Right lobe of liver (tissue), 6 donors: ENCODE data around the gene RBFOX2. TPM values are rescaled to one million over a fixed set of nuclear protein-coding genes. Genes with fewer than 3 reads are reported as not detected.

Source experiments
- ATAC-seq, 4 donors: fragments of 200-7000 bp; cut with Tn5 transposase; one replicate each; pipeline ENCODE4 v1.9.1; 2020; ENCODE audit warnings: mild to moderate bottlenecking in 4 of 4, moderate library complexity in 4 of 4
- DNase-seq, 3 donors: peaks; one replicate each; pipeline ENCODE4 v3.0.0-alpha.2; 2020
- H3K27ac ChIP-seq, 3 donors: fragments of 200-600 bp; one replicate each; pipeline ENCODE4 v1.8.0; 2022
- H3K27me3 ChIP-seq, 2 donors: fragments of 200-600 bp; one replicate each; pipeline ENCODE4 v1.8.0; 2022
- H3K36me3 ChIP-seq, 4 donors: fragments of 200-600 bp; sonication (generic) in 1 of 4; one replicate each; pipeline versions ENCODE4 v1.5.1 to v1.8.0; 2017 to 2022; ENCODE audit warnings: control low read depth in 1 of 4
- H3K4me1 ChIP-seq, 4 donors: fragments of 200-600 bp; sonication (generic) in 1 of 4; one replicate each; pipeline versions ENCODE4 v1.5.1 to v1.8.0; 2017 to 2022; ENCODE audit warnings: control low read depth in 1 of 4
- H3K4me3 ChIP-seq, 3 donors: fragments of 200-600 bp; one replicate each; pipeline ENCODE4 v1.8.0; 2022
- H3K9me3 ChIP-seq, 4 donors: fragments of 200-600 bp; sonication (generic) in 1 of 4; one replicate each; pipeline versions ENCODE4 v1.5.1 to v1.8.0; 2017 to 2022; ENCODE audit warnings: control low read depth in 1 of 4
- POLR2A ChIP-seq: fragments of 450-650 bp; IDR thresholded peaks from one replicate; pipeline ENCODE4 v1.6.1; 2017; ENCODE audit warnings: antibody characterized with exemption, mild to moderate bottlenecking
- WGBS: methylation state at CpG from one replicate; pipeline ENCODE4 v1.1.6; 2018; ENCODE audit warnings: low coverage, low lambda C conversion rate; ENCODE audit not compliant: insufficient coverage; ENCODE audit errors: missing lambda C conversion rate; 5-methylcytosine and 5-hydroxymethylcytosine counted together
- intact Hi-C, 2 donors: fragments of 100-400 bp; cut with DNase I; formaldehyde crosslinking; loops; one replicate each; pipeline versions ENCODE4 v1.11.2 to v1.14.1; 2022
- total RNA-seq, 6 experiments: library from RNA; depleted of rRNA in 2 of 6; stranded (reverse); fragments of >200 nt in 2 of 6; fragmentation: NEBNext Ultra II Directional in 3 of 6; extraction: Animal tissue kit (Norgen Biotek cat#: 25700) in 3 of 6; gene quantifications; one replicate each; pipeline versions ENCODE4 v1.1.0 to v1.2.4, GENCODE V29; 2016 to 2023
- TF ChIP-seq, protein P1 (sequence below), 4 donors: fragments of 200-600 bp in 3 of 4; fragments of 450-650 bp in 1 of 4; IDR thresholded peaks; one replicate each; pipeline versions ENCODE4 v1.5.1 to v1.8.0; 2016 to 2022; ENCODE audit warnings: antibody characterized with exemption in 4 of 4, mild to moderate bottlenecking in 2 of 4
- donor health status: DM: no; HTN: yes; CAD: no.
- donor health status: DM: no; HTN: no; CAD: no.
- donor health status: DM: no; HTN: no; CAD: no.
- donor health status: DM: no; HTN: yes; CAD: no.
- donor health status: DM: no; HTN: yes; CAD: no.

RBFOX2 gene
- total RNA-seq, 6 experiments from 2014 or later, result 23.9 to 36.5 (median 29.5) TPM

GRCh38 chr22:35872451-35872850 lies 156.2 kb downstream of the RBFOX2 start:
- intact Hi-C loops, result no loop called here
- DNase-seq (no peak), ATAC-seq (no peak)
- TF ChIP-seq, protein P1, sequence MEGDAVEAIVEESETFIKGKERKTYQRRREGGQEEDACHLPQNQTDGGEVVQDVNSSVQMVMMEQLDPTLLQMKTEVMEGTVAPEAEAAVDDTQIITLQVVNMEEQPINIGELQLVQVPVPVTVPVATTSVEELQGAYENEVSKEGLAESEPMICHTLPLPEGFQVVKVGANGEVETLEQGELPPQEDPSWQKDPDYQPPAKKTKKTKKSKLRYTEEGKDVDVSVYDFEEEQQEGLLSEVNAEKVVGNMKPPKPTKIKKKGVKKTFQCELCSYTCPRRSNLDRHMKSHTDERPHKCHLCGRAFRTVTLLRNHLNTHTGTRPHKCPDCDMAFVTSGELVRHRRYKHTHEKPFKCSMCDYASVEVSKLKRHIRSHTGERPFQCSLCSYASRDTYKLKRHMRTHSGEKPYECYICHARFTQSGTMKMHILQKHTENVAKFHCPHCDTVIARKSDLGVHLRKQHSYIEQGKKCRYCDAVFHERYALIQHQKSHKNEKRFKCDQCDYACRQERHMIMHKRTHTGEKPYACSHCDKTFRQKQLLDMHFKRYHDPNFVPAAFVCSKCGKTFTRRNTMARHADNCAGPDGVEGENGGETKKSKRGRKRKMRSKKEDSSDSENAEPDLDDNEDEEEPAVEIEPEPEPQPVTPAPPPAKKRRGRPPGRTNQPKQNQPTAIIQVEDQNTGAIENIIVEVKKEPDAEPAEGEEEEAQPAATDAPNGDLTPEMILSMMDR (IDR thresholded peaks at IDR 0.05), result no peak
- TF ChIP-seq POLR2A, result no peak
- H3K27me3 ChIP-seq, result no peaks in the 10 kb centered on the region
- H3K36me3 ChIP-seq, result no peaks in the 10 kb centered on the region
- H3K4me3 ChIP-seq, result no peak overlapping the region
- H3K9me3 ChIP-seq, result no peaks in the 10 kb centered on the region
- no peak overlapping the region for H3K27ac ChIP-seq
- peaks cover 0 to 3% (median 0%) of the 10 kb centered on the region in 4 donors for H3K4me1 ChIP-seq
- WGBS, result 83% methylated on average over 1 of the region's 13 CpGs

DNA sequence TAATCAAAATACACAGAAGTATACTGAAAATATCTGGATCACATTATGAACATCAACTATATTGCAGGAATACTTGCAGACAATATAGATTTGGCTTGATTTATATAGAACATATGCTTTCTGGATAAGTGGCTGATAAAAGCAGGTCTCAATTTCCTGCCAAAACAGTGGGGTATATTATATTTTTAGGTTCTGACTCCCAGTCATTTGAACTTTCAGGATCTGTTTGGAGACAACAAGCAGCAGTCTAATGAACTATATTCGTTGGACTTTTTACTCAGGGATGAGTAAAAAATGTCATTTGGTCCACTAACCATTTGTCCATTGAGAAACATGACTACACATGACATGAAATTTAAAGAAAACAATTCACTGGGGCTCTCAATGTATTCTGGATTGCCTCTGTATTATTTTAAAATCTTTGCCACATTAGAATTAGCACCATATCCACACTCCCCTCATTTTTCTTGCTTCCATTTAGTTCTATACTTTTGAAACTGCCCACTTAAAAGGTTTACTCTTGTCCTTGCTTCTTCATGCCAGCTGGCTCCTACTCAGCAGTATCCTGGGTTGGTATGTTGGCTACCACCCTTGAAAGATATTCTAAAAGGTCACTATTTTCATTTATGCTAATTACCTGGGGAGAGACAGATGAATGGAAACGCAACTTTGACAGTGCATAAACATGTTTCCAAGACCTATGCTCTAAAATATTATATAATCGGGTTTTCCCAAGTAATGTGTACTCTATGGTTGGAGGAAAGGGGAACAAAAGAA lies 157.9 kb downstream of the RBFOX2 start:
- Histone ChIP-seq H3K27ac (no peak overlapping the region), H3K4me3 (no peak overlapping the region), H3K27me3 (no peaks in the 10 kb centered on the region), H3K9me3 (no peaks in the 10 kb centered on the region), H3K36me3 (no peaks in the 10 kb centered on the region), H3K4me1 (no peaks in the 10 kb centered on the region)
- ATAC-seq (peak in 1 of 4 donors; percentile 20), DNase-seq (no peak)
- intact Hi-C loops, result no loop called here
- TF ChIP-seq POLR2A, result no peak
- TF ChIP-seq, protein P1 (IDR thresholded peaks at IDR 0.05), result no peak
- 61% methylated on average over 3 of the region's 3 CpGs for WGBS

DNA sequence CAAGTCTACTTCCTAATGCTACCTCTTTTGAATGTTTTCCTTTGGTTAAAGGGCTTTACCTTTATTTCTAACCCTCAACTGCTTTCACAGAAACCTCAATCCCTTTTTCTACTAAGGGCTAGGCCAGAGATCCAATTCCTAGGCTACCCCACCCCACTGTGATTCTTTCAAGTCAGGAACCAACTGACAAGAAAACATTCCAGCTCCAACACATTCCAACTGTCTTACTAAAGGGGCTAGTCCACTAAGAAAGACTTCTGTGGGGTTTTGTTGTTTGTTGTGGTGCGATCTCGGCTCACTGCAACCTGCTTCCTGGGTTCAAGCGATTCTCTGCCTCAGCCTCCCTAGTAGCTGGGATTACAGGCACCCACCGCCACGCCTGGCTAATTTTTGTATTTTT lies 159.7 kb downstream of the RBFOX2 start:
- TF ChIP-seq POLR2A, result no peak
- TF ChIP-seq, protein P1 (IDR thresholded peaks at IDR 0.05), result no peak
- ATAC-seq, result no peak
- Histone ChIP-seq H3K9me3 (no peaks in the 10 kb centered on the region), H3K27me3 (no peaks in the 10 kb centered on the region), H3K4me3 (no peak overlapping the region), H3K27ac (no peak overlapping the region), H3K36me3 (no peaks in the 10 kb centered on the region), H3K4me1 (peaks cover 0 to 13% (median 0%) of the 10 kb centered on the region in 4 donors)
- intact Hi-C loops, result no loop called here
- DNase-seq, result no peak
- WGBS, result 100% methylated on average over 5 of the region's 5 CpGs

GRCh38 chr22:35866651-35867050 lies 162.0 kb downstream of the RBFOX2 start:
- H3K9me3 ChIP-seq, result no peaks in the 10 kb centered on the region
- intact Hi-C loops, result no loop called here
- ATAC-seq (no peak), DNase-seq (no peak)
- TF ChIP-seq POLR2A, result no peak
- TF ChIP-seq, protein P1 (IDR thresholded peaks at IDR 0.05), result no peak
- H3K27me3 ChIP-seq, result no peaks in the 10 kb centered on the region
- peaks cover 0 to 13% (median 0%) of the 10 kb centered on the region in 4 donors for H3K4me1 ChIP-seq
- WGBS, result 67% methylated on average over 3 of the region's 3 CpGs
- no peak overlapping the region for H3K4me3 ChIP-seq
- H3K36me3 ChIP-seq, result no peaks in the 10 kb centered on the region
- no peak overlapping the region for H3K27ac ChIP-seq
